Mucosa of descending colon (tissue), 3 donors: ENCODE results near the gene CALML6. TPM values are rescaled to one million over a fixed set of nuclear protein-coding genes. Genes with fewer than 3 reads are reported as not detected.

ENCODE experiments used
- ATAC-seq: fragments of 200-7000 bp; cut with Tn5 transposase; one replicate; pipeline ENCODE4 v1.9.1; 2020; ENCODE audit warnings: mild to moderate bottlenecking, moderate library complexity
- DNase-seq, 3 donors: peaks; one replicate each; pipeline ENCODE4 v3.0.0-alpha.2; 2020
- H3K36me3 ChIP-seq: fragments of 200-600 bp; one replicate; pipeline ENCODE4 v1.8.0; 2021; ENCODE audit warnings: low read depth, mild to moderate bottlenecking
- H3K4me1 ChIP-seq: fragments of 200-600 bp; one replicate; pipeline ENCODE4 v1.8.0; 2021; ENCODE audit warnings: low read depth, mild to moderate bottlenecking
- H3K4me3 ChIP-seq: fragments of 200-600 bp; one replicate; pipeline ENCODE4 v1.8.0; 2021; ENCODE audit warnings: mild to moderate bottlenecking
- H3K9me3 ChIP-seq: fragments of 200-600 bp; one replicate; pipeline ENCODE4 v1.8.0; 2021; ENCODE audit warnings: mild to moderate bottlenecking
- CTCF ChIP-seq: fragments of 200-600 bp; IDR thresholded peaks from one replicate; pipeline ENCODE4 v1.8.0; 2022; ENCODE audit warnings: antibody characterized with exemption, mild to moderate bottlenecking
- intact Hi-C, 2 donors: fragments of 100-400 bp; cut with DNase I in 1 of 2; cut with micrococcal nuclease in 1 of 2; formaldehyde crosslinking; loops; one replicate each; pipeline versions ENCODE4 v1.11.0 to v1.11.1; 2022; cut with DNase I, micrococcal nuclease
- total RNA-seq, 3 donors: library from RNA; stranded (reverse); fragmentation: NEBNext Ultra II Directional in 2 of 3; extraction: Animal tissue kit (Norgen Biotek cat#: 25700) in 2 of 3; gene quantifications; one replicate each; pipeline versions ENCODE4 v1.2.1 to v1.2.4, GENCODE V29; 2021 to 2023
- donor health status: DM: no; HTN: no; CAD: no; lungs with moderate emphysema.
- donor health status: DM: no; HTN: no; CAD: no.
- donor health status: DM: no; HTN: yes; CAD: no.

CALML6 gene
- total RNA-seq, 3 donors from 2014 or later: 0.32 to 1.2 (median 0.43) TPM

- DNase-seq: peak; percentile 11 to 63 (median 39)
- no peak overlapping the region for H3K4me3 ChIP-seq
- peaks cover 13% of the 10 kb centered on the region for H3K4me1 ChIP-seq
- no peak for TF ChIP-seq CTCF
- ATAC-seq: no peak
- H3K36me3 ChIP-seq: no peaks in the 10 kb centered on the region
- intact Hi-C loops: loop anchor here in 1 of 2 donors (10.0 kb wide), 1 partner anchor 216 kb away; the partner anchor contains the start of gene SLC35E2B
- no peaks in the 10 kb centered on the region for H3K9me3 ChIP-seq
Measured at GRCh38 chr1:1910651-1911331, 4.3 kb upstream of the CALML6 start.

- intact Hi-C loops: loop anchor here in 1 of 2 donors (10.0 kb wide), 1 partner anchor 217 kb away; the partner anchor contains the start of gene SLC35E2B
Measured at GRCh38 chr1:1911350-1912041, 3.6 kb upstream of the CALML6 start.

DNA sequence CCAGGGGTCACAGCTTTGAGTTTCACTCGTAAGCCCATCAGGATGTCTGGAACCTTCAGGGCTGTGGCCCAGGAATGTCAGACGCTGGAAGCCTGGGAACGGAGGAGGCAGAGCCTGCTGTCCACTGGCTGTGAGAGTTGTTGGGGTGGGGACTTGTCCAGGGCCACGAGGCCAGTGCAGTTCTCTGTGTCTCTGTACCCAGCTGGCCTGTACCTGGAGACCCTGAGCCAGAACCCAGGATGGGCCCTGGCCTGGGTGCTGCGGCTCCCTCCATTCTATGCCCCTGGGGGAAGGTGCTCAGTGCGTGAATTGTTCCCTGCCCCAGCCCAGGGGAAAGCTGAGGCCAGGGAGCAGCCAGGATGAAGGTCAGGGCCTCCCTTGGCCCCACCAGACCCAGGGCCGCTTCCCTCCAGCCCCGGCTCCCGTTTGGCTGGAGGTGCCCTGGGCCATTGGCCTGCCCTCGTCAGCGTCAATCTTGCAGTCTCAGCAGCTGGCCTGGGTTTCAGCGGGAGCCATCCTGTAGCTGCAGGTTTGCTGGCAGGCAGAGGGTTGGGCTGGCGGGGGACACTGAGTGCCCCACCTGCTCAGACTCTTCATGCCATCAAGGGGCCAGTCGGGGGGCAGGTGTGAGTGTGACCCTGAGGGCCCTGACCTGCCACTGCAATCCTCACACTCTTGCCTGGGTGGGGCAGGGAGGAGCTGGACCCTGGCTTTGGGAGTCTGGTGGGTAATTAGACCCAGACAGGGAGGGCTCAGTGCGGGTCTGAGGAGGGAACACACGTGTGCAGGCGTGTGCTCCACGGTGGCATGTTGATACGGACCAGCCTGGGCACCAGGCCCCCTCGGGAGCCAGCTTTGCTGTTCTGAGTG is 724 bp upstream of the CALML6 start:
- intact Hi-C loops: loop anchor here in 1 of 2 donors (10.0 kb wide), 1 partner anchor 220 kb away; the partner anchor contains the start of gene SLC35E2B
- peaks cover 3% of the 10 kb centered on the region for H3K36me3 ChIP-seq
- H3K4me3 ChIP-seq: no peak overlapping the region
- no peak for ATAC-seq
- H3K9me3 ChIP-seq: no peaks in the 10 kb centered on the region
- no peak for TF ChIP-seq CTCF
- DNase-seq: no peak
- H3K4me1 ChIP-seq: peaks cover 23% of the 10 kb centered on the region

More at GRCh38 chr1:1911350-1912041, 3.6 kb upstream of the CALML6 start:
- no peaks in the 10 kb centered on the region for H3K36me3 ChIP-seq
- peaks cover 19% of the 10 kb centered on the region for H3K4me1 ChIP-seq
- TF ChIP-seq CTCF: no peak
- peak in 2 of 3 donors; percentile 31 to 45 for DNase-seq
- H3K4me3 ChIP-seq: no peak overlapping the region
- H3K9me3 ChIP-seq: no peaks in the 10 kb centered on the region
- ATAC-seq: no peak

DNA sequence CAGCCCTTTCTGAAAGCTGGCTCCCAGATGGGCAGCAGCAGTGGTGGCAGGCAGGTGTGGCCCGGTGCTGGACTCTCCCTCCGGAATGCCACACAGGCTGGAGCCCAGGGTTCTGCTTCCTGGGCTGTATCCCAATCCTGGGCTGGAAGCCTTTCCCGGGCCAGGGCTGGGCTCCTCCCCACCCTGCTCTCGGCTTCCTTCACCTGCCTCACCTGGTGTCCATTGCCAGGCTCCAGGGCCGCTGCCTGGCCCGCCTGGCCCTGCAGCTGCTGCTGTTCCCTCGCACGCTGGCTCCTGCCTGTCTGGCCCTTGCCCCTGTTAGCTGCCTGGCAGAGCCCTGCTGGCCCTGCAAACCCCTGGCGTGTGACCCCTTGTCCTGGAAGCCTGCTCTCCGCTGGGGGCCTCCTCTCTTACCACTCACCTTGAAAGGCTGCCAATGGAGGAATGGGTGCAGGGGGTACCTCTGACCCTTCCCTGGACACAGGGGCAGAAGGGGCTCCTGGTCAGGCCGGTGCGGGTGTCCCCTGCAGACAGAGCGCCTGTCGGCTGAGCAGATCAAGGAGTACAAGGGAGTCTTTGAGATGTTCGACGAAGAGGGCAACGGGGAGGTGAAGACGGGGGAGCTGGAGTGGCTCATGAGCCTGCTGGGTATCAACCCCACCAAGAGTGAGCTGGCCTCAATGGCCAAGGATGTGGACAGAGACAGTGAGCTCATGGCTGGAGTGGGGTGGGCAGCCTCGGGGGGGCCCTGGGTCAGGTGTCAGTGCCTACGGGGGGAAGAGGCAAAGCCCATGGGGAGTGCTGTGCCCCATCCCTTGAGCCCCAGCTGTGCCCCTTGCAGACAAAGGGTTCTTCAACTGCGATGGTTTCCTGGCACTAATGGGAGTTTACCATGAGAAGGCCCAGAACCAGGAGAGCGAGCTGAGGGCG is 1.1 kb downstream of the CALML6 start:
- intact Hi-C loops: loop anchor here in 1 of 2 donors (10.0 kb wide), 1 partner anchor 221 kb away; the partner anchor contains the start of gene SLC35E2B
- Histone ChIP-seq H3K9me3 (no peaks in the 10 kb centered on the region), H3K4me3 (no peak overlapping the region), H3K4me1 (peaks cover 21% of the 10 kb centered on the region), H3K36me3 (peaks cover 4% of the 10 kb centered on the region)
- peak in 2 of 3 donors; percentile 54 to 72 for DNase-seq
- no peak for TF ChIP-seq CTCF
- ATAC-seq: peak; percentile 12
